Neuron (in vitro differentiated cells): ENCODE measurements around the gene IDS.
"Not testable (repeated sequence)": the region's sequence is repeated elsewhere in the genome, so short reads cannot be mapped to it uniquely, and the experiment has no call there.

Source experiments
- H2AFZ ChIP-seq: one replicate; pipeline ENCODE4 v1.6.1; 2013; ENCODE audit warnings: low read depth, mild to moderate bottlenecking, inconsistent platforms, low read length, moderate library complexity
- H3K27me3 ChIP-seq: one replicate; pipeline ENCODE4 v1.6.1; 2013; ENCODE audit warnings: low read length; ENCODE audit not compliant: insufficient read depth
- H3K36me3 ChIP-seq: one replicate; pipeline ENCODE4 v1.6.1; 2013; ENCODE audit warnings: low read length; ENCODE audit not compliant: insufficient read depth
- H3K4me1 ChIP-seq: one replicate; pipeline ENCODE4 v1.6.1; 2013; ENCODE audit warnings: low read length; ENCODE audit not compliant: insufficient read depth
- H3K4me3 ChIP-seq: 2 replicates; pipeline ENCODE4 v1.5.1; 2013; ENCODE audit warnings: mild to moderate bottlenecking, low read length, moderate library complexity
- H3K9me3 ChIP-seq: one replicate; pipeline ENCODE4 v1.6.1; 2013; ENCODE audit warnings: low read length

The IDS gene

DNA sequence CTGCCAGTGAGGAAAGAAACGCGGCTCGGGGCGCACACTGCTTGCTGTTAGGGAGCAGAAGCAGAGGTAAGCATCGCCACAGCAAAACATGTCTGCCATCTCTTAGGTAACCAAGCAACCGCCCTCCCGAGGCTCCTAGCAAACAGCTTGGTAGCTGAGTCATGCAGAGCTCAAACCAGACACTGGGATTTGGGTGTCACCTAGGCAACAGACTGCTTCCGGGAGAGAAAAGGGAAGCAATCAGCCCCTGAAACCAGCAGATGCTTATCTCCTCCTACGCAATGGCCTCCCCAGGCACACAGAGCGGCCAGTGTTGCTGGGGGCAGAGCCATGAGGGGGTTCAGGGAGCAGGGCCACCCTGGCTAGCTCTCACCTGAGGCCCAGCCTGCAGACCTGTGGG, 1.7 kb downstream of the IDS start:
- peaks cover 12% of the 10 kb centered on the region for H3K36me3 ChIP-seq
- not testable (repeated sequence) for H3K4me3 ChIP-seq, H2AFZ ChIP-seq, H3K9me3 ChIP-seq, H3K27me3 ChIP-seq, H3K4me1 ChIP-seq

DNA sequence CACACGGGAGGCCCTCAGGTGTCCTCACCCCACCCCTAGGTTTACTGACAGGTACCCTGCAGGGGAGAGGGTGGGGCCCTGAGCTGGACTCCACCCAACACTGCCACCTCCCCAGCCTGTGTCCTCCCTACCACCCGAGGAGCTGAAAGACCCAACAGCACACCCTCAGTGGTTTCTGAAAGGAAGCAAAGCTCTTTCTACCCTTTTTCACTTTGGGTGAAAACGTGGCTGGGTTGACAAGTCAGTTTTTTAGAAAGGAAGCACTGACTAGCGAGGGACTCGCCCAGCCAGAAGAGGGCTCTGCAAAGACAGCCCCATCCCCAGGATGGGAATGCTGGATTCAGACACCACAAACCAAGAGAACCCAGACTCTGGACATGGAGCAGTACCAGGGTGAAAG, 2.2 kb downstream of the IDS start:
- H2AFZ ChIP-seq, H3K9me3 ChIP-seq, H3K4me1 ChIP-seq, H3K27me3 ChIP-seq, H3K4me3 ChIP-seq: not testable (repeated sequence)
- peaks cover 12% of the 10 kb centered on the region for H3K36me3 ChIP-seq

DNA sequence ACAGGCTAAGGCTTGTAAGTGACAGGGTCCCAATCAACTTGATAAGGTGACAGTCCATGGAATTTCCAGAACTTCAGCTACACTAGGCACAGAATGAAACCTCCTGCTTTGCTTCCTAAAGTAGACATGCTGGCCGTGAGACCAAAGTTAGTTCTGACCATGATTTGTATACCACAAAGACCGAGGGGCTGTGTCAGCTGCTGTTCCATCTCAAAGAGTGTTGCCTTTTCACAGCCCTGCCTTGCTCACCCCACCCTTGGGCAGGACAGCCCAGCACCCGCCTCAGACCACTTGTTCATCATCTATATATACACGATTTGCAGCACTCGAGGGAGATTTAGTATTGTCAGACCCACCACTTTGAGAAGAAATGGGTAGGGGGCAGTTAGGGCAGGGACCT, 5.3 kb downstream of the IDS start:
- H3K4me3 ChIP-seq, result no peak overlapping the region
- H3K27me3 ChIP-seq, result no peaks in the 10 kb centered on the region
- H3K9me3 ChIP-seq, result no peaks in the 10 kb centered on the region
- peaks cover 33% of the 10 kb centered on the region for H3K36me3 ChIP-seq
- H3K4me1 ChIP-seq, result peaks cover 9% of the 10 kb centered on the region
- H2AFZ ChIP-seq, result no peak overlapping the region

DNA sequence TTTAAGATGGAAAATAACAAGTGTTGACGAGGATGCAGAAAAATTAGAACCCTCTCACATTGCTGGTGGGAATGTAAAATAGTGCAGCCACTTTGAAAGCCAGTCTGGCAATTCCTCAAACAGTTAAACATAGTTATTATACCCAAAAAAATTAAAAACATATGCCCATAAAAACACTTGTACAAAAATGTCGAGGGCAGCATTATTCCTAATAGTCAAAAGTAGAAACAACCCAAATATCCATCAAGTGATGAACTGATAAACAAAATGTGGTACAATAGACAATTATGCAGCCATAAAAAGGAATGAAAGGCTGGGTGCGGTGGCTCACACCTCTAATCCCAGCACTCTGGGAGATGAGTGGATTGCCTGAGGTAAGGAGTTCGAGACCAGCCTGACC, 6.3 kb downstream of the IDS start:
- H3K4me3 ChIP-seq, result no peak overlapping the region
- H3K36me3 ChIP-seq, result peaks cover 39% of the 10 kb centered on the region

DNA sequence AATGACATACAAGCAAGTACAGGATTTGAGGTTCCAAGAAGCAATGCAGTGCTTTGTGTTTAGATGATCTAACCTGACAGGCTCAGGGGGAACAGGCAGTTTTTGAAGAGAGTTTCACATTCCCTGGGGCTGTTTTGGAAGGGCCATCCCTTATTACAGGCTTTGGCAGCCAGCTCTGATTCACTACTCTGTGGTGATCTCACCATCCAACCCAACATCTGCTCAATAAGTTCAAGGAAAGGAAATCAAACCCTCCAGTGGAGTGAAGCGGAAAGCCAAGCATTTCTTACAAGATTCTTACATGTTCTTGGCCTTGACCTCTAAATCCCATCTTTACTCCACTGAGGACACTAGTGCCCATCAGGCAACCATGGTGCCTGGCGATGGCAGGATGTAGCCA, 7.5 kb downstream of the IDS start:
- no peak overlapping the region for H2AFZ ChIP-seq
- H3K9me3 ChIP-seq, result no peaks in the 10 kb centered on the region
- peaks cover 39% of the 10 kb centered on the region for H3K36me3 ChIP-seq
- no peak overlapping the region for H3K4me3 ChIP-seq
- H3K4me1 ChIP-seq, result no peaks in the 10 kb centered on the region
- H3K27me3 ChIP-seq, result no peaks in the 10 kb centered on the region

More for the DNA sequence above, 6.3 kb downstream of the IDS start:
- Histone ChIP-seq H3K9me3 (no peaks in the 10 kb centered on the region), H2AFZ (no peak overlapping the region), H3K4me1 (peaks cover 2% of the 10 kb centered on the region), H3K27me3 (no peaks in the 10 kb centered on the region)

DNA sequence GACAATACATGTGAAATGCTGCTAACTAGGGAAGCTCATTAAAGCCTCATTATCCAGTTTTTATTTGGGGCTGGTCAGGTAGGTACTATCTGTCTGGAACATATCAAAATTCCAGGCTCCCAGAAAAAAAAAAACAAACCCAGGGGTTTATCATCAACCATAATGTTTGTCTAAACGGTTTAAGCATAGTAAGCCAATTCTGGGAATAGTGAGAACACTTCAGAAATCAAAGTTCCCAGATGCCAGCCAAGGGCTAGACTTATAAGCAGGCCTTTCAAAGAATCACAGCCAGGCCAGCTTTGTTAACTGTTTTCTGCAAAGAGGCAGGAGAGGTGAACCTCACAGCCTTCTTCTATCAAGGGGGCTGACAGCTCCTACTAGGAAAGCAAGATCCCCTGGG, 8.1 kb downstream of the IDS start:
- Histone ChIP-seq H2AFZ (no peak overlapping the region), H3K36me3 (peaks cover 41% of the 10 kb centered on the region), H3K9me3 (no peaks in the 10 kb centered on the region), H3K27me3 (no peaks in the 10 kb centered on the region), H3K4me3 (no peak overlapping the region), H3K4me1 (no peaks in the 10 kb centered on the region)

DNA sequence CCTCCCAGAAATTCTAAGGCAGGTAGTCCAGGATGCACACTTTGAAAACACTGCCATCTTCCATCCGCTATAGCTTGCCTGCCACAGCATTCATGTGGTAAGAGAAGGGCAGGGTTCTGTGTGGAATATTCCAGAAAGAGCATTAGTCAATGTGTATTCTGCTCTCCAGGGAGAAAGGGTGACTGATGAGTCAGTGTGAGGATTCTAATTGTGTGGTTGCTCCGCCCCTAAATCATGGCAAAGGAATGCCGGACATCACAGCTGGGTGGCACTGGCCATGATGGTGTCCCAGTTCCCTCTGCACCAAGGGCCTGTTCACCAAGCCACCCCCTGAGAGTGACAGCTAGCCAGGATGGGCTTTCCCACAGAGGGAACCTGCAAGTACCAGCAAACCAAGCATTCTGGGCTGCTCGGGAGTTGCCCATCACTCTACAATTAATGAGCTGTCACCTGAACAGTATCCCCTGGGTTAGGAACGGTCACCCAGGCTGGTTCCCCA, 9.5 kb downstream of the IDS start:
- Histone ChIP-seq H3K9me3 (no peaks in the 10 kb centered on the region), H2AFZ (no peak overlapping the region), H3K4me1 (no peaks in the 10 kb centered on the region), H3K36me3 (peaks cover 42% of the 10 kb centered on the region), H3K4me3 (no peak overlapping the region), H3K27me3 (no peaks in the 10 kb centered on the region)

DNA sequence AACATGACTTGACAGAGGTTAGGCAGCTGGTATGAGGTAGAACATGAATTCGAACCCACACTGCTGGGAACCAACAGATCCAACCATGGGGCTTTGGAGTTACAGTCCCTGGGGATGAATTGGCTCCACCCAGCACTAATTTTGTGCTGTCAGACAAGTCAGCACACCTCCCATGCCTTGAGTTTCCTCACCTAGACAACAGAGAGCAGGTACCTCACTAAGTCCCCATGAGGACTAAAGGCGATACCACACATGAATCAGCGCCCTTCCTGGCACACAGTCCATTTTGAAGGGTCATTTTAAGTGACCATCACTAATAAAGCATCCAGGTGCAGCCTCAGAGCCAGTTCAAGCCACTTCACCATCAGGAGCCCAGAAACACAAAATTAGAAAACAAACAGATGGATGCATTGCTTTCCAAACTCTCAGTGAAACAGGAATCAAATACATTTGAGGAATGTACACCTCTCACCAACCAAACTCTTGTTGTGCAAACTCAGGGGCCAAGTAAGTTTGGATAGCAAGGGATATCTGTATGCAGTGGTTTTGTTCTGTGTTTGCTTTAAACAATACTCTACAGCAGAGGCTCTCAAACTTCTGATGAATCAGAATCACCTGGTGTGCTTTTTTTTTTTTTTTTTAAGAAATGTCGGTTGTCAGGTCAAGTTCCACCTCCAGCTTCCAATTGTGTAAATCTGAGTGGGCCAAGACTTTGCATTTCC, 10.1 kb downstream of the IDS start:
- Histone ChIP-seq H3K27me3 (no peaks in the 10 kb centered on the region), H3K4me1 (no peaks in the 10 kb centered on the region), H3K4me3 (no peak overlapping the region), H2AFZ (no peak overlapping the region), H3K36me3 (peaks cover 36% of the 10 kb centered on the region), H3K9me3 (no peaks in the 10 kb centered on the region)

DNA sequence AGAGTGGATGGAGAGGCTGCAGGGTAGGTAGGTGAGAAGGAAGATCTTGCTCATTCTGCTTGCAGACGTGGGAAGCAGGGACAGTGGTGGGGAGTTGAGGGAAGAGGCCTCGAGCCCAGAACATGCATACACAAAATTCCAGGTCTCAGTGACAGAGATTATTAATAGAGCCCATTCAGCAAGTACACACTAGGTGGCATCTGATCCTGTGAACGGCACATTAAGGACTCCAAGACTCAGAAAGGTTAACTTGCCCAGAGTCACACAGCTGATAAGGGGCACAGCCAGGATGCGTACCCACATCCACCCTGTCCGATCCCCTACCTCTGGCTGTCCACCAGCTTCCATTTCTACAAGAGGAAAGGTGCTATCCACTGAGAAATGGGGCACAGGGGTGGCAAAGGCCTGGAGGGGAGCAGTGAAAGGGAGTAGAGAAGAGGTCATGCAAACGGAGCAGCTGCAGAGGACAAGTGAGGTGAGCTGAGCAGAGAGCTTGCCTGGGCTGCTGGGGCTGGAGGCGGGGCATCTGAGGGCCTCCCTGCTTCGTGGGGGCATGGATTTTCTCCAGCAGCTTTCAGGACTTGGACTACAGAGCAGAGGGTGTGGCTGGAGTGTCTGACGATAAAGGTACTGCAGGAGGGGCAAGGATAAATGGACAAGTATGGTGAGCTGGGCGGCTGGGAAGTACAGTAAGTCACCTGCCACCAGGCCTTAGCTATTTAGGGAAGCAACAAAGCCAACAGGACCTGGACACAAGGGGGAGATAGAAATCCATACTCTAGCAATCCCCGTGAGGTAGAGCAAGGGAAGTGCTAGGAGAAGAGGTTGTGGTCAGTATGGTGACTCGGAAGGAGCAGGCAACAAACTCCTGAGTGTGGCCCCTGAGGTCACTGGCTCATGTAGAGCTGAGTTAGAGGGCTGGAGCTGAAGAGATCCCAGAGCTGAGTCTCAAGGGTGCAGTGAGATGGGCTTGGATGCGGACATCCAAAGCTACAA, 11.2 kb downstream of the IDS start:
- Histone ChIP-seq H3K4me1 (no peaks in the 10 kb centered on the region), H2AFZ (no peak overlapping the region), H3K9me3 (no peaks in the 10 kb centered on the region), H3K27me3 (no peaks in the 10 kb centered on the region), H3K4me3 (no peak overlapping the region), H3K36me3 (peaks cover 33% of the 10 kb centered on the region)

DNA sequence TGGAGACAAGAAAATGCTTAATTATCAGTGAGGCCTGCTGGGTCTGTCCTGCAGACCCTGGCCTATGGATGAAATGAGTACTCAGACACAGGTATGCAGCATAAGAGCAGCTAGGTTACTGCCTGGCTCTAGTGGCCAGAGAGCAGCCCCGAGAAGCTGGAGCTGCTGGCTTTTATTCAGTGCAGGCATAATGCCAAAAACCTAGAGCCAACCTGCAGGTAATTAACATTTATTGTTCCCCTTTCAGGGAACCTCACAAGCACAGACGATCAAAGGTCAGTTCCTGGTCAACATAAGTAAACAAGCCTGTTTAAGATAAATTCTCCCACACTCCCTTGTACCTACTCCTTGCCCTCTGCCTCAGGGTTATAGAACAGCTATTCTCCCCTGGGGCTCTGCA, 13.3 kb downstream of the IDS start:
- H3K4me3 ChIP-seq, result no peak overlapping the region
- H2AFZ ChIP-seq, result no peak overlapping the region
- no peaks in the 10 kb centered on the region for H3K4me1 ChIP-seq
- no peaks in the 10 kb centered on the region for H3K9me3 ChIP-seq
- H3K36me3 ChIP-seq, result peaks cover 33% of the 10 kb centered on the region
- H3K27me3 ChIP-seq, result no peaks in the 10 kb centered on the region

DNA sequence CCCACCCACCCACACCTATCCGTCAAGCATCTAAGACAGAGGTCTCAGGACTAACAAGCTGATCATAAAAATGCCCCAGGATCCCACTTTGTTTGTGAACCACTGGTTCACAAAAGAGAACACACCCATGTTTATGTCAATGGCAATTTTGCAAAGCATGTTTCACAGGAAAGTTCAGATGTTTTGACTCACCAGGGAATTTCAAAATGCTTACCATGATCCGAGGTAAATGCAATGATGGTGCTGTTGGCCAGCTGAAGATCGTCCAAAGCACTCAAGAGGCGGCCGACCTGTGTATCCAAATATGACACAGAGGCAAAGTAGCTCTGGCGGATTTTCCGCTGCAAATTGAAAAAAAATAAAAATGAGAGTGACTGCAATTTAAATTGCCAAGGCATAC, 15.0 kb downstream of the IDS start:
- no peaks in the 10 kb centered on the region for H3K9me3 ChIP-seq
- H3K27me3 ChIP-seq, result no peaks in the 10 kb centered on the region
- H3K36me3 ChIP-seq, result peaks cover 24% of the 10 kb centered on the region
- no peak overlapping the region for H3K4me3 ChIP-seq
- no peak overlapping the region for H2AFZ ChIP-seq
- H3K4me1 ChIP-seq, result no peaks in the 10 kb centered on the region

DNA sequence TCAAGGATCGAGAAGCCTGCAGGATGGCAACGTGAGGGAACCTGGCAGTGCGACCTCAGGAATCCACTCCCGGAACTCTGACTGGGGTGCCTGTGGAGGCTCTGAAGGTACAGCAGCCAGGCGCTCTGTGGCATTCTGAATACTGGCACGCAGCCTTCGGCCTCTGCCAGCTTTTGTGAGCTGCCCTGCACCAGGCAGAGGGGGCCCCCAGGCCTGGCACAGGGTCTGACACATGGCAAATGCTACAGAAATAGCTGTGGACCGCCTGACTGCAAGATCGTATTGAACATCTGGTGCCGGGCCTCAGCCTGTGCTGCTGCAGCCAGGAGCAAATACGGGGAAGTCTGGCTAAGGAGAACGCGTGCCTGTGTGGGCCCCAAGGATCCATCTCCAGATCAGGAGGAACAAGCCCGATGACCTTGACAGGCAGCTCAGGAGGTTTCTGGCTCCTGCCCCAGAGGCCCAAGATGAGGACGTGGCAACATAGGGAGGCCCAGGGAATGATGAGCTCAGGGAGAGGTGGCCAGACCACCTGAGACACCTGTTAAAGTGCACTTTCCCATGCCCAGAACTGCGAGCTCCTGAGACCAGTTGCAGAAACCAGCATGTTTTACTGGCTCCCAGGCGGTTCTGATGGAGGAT, 16.6 kb downstream of the IDS start:
- H3K9me3 ChIP-seq, H3K27me3 ChIP-seq, H2AFZ ChIP-seq, H3K4me1 ChIP-seq, H3K4me3 ChIP-seq: not testable (repeated sequence)
- H3K36me3 ChIP-seq, result peaks cover 17% of the 10 kb centered on the region

DNA sequence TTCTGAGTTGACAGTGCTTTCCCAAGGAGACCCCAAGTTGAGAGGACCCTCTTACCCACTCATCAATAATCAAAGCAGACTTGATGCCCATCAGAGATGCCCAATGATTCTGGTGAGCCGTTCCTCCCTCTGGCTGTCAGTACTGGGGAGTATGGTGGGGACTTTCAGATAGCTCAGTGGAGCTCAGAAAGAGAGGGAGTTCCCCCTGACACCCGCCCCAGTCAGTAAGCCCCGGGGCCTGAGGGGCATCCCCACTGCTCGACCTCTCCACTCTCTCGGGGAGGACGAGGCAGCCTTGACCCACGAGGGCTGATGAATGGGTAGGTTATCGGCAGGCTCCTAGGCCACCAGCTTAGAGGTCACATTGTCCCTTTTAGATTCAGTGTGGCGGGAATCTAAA, 17.1 kb downstream of the IDS start:
- not testable (repeated sequence) for H3K4me1 ChIP-seq, H3K4me3 ChIP-seq, H3K9me3 ChIP-seq, H3K27me3 ChIP-seq, H2AFZ ChIP-seq
- peaks cover 17% of the 10 kb centered on the region for H3K36me3 ChIP-seq
